GM19328 (cell line): Measurements from ENCODE around the gene ROCK2.
"Not testable (repeated sequence)": the region's sequence is repeated elsewhere in the genome, so short reads cannot be mapped to it uniquely, and the experiment has no call there.

ENCODE experiments used
- ATAC-seq: cut with Tn5 transposase; IDR thresholded peaks from one replicate; pipeline ENCODE4 v1.9.1; 2021; ENCODE audit warnings: mild to moderate bottlenecking, moderate library complexity; ENCODE audit not compliant: unreplicated experiment

Gene ROCK2

DNA sequence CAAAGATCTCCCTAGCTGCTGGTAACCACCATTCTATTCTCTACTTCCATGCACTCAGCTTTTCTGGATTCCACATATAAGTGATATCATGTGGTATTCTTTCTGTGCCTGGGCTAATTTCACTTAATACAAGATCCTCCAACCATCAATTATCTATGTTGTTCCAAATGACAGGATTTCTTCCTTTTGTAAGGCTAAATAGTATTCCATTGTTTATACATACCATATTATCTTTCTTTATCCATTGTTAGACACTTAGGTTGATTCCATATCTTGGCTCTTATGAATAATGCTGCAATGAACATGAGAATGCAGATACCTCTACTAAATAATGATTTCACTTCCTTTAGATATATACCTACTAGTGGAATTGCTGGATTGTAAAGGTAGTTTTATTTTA is 66.2 kb downstream of the ROCK2 start:
- ATAC-seq: no peak

DNA sequence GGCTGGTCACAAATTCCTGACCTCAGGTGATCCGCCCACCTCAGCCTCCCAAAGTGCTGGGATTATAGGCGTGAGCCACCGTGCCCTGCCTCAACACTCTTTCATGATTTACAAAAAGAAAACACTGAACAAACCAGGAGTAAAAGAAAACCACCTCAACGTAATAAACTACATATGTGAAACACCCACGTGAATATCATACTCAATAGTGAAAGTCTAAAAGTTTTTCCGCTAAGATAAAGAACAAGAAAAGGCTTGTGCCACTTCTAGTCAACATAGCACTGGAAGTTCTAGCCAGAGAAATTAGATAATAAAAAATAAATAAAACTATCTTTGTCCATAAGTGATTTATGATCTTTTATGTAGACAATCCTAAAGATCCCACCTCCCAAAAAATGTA is 68.5 kb downstream of the ROCK2 start:
- ATAC-seq: no peak

- ATAC-seq: no peak
Observed at GRCh38 chr2:11270891-11271290, 73.5 kb downstream of the ROCK2 start.

GRCh38 chr2:11267931-11268330 is 76.5 kb downstream of the ROCK2 start:
- no peak for ATAC-seq

GRCh38 chr2:11264818-11265217 is 79.6 kb downstream of the ROCK2 start:
- ATAC-seq: no peak

- no peak for ATAC-seq
Observed at GRCh38 chr2:11264007-11264406, 80.4 kb downstream of the ROCK2 start.

DNA sequence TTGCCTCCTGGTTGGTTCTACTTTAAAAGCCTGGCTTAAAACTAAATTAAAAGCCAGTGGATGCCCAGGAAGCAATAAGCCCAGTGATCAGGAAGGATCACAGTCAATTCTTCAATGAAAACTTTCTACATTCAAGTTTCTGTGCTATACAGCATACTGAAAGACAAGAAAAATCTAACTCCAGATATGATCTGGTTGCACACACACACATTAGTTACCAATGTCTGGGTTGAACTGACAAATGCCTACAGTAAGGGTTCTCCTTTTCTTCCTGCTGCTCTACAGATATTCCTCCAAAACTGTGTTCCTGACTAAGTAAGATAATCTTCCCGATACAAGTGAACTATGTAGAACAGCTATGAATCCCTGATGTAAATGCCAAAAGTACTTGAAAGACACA is 81.3 kb downstream of the ROCK2 start:
- ATAC-seq: no peak

DNA sequence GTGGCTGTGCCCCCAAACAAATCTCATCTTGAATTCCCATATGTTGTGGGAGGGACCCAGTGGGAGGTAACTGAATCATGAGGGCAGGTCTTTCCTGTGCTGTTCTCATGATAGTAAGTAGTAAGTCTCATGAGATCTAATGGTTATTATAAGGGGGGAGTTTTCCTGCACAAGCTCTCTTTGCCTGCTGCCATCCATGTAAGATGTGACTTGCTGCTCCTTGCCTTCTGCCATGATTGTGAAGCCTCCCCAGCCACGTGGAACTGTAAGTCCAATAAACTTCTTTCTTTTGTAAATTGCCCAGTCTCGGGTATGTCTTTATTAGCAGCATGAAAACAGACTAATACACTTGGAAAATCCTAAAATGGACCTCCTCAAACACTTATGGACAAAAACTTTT is 82.0 kb downstream of the ROCK2 start:
- ATAC-seq: not testable (repeated sequence)

- ATAC-seq: not testable (repeated sequence)
Observed at GRCh38 chr2:11261564-11261963, 82.9 kb downstream of the ROCK2 start.

- no peak for ATAC-seq
Observed at GRCh38 chr2:11260979-11261378, 83.5 kb downstream of the ROCK2 start.

DNA sequence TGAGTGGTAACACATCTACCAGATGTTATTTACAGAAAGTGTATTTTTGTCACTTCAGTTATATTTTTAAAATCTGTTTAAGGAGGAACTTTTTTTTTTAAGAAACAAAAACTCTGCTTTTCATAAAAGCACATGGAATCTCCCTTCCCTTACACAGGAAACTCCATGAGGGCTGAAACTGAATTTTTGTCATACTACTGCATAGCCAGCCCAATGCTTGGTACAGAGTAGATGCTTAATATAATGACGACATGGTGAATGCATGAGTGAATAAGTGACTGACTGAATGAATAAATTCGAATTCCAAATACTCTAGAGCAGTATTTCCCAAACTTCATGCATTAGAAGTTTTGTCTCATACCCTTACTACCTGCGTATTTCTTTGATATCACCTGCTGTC is 86.5 kb downstream of the ROCK2 start:
- no peak for ATAC-seq

DNA sequence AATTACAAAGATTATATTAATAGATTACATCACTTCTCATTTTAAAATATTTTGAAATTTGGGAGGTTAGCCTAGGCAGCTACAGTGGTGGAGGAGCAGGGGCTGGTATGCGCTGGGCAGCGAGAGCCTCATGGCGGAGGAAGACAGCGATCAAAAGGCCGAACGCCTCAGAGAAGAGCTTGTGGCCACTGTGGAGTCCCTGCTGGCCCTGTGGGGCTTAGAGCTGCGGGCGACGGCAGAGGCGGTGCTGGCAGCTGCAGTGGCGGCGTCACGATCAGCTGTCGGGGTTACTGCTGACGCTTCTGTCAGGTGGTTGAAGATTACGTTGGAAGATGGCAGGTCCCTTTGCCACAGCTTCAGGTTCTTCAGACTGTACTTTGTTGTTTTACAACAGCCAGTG is 87.4 kb downstream of the ROCK2 start:
- ATAC-seq: no peak

GRCh38 chr2:11256166-11256565 is 88.3 kb downstream of the ROCK2 start:
- no peak for ATAC-seq

GRCh38 chr2:11254100-11254536 is 90.3 kb downstream of the ROCK2 start:
- ATAC-seq: no peak

GRCh38 chr2:11252458-11252857 is 92.0 kb downstream of the ROCK2 start:
- ATAC-seq: not testable (repeated sequence)

DNA sequence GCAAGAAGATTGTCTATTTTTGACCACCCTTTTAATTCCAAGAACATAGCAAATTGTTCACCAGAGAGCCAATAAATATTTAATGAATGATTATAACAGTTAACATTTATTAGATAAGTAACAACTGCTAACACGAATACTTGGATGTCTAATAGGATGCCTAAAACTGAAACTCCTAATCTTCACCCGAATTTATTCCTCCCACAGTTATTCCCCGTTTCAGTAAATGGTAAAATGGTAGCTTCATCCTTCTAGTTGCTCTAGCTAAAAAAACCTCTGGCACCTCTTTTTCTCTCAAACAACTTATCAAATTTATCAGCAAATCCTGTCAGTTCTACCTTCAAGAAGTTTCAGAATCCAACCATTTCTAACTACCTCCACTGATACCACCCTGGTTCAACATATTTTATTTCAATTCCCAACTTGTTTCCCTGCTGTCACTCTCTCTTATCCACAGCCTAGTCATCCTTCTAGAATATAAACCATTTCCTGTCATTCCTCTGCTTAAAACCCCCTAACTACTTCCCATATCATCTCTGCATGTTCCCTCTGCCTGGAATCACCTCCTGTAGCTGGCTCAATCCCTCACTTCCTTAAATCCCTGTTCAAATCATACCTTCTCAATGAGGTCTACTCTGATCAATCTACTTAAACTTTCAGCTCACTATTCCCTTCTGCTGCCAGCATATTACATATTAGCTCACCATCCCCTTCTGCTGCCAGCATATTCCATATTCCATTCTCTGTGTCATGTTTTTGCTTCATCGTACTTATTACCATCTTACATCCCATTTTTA is 93.8 kb downstream of the ROCK2 start:
- ATAC-seq: no peak

DNA sequence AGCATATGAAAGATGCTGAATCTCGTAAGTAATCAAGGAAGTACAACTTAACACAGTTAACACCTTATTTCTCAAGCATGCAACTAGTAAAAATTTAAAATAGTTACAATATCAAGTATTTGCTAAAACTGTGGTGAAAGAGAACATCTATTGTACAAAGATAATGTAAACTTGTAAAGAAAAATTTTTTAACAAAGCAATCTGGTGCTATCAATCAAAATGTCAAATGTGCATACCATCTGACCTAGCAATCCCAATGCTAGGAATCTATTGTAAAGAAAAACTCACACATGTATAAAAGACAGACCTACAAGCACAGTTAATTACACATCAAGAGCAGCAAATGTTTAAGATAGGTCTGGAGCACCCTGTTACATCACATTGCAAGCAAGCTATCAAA is 99.1 kb downstream of the ROCK2 start:
- no peak for ATAC-seq

GRCh38 chr2:11244091-11244826 is 100.2 kb downstream of the ROCK2 start:
- no peak for ATAC-seq

GRCh38 chr2:11243512-11243911 is 100.9 kb downstream of the ROCK2 start:
- ATAC-seq: no peak

- no peak for ATAC-seq
Observed at GRCh38 chr2:11242542-11243174, 101.8 kb downstream of the ROCK2 start.

DNA sequence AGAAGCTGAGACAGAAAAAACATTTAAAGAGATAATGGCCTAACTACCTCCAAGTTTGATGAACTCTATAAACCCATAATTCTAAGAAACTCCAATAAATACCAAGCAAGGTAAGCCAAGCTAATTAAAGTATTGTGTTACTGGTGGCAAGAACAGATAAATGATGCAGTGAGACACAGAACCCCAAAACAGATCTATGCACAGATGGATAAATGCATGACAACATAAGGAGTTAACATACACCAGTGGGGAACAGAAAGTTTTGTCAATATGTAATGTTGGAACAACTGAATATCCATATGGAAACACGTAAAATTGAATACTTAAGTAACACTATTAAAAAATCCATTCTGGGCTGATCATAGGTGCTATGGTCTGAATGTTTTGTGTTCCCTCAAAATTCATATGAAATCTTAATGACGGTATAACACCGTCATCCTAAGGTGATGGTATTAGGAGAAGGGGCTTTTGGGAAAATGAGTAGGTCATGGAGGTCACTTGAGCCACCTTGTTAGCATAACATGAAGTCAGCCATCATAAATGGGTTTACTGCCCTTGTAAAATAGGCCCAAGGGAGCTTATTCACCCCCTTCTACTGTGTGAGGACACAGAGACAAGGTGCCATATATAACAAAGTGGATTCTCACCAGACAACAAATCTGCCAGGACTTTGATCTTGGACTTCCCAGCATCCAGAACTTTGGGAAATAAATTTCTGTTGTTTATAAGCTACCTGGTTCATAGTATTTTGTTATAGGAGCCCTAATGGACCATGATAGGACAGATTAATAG is 102.8 kb downstream of the ROCK2 start:
- ATAC-seq: no peak
